H1 (cell line): ENCODE results near the gene MPP3. TPM values are rescaled to one million over a fixed set of nuclear protein-coding genes. Genes with fewer than 3 reads are reported as not detected.

Experiments used
- CTCF ChIA-PET: fragments of 300-600 bp; sonication (Branson Sonifier 250); formaldehyde crosslinking; loops from one replicate; lab custom pipeline; 2021; ENCODE audit not compliant: partially characterized antibody; lab: Charles Lee
- POLR2A ChIA-PET: fragments of 300-600 bp; sonication (Branson Sonifier 250); formaldehyde crosslinking; loops from one replicate; lab custom pipeline; 2021; ENCODE audit warnings: inconsistent platforms; ENCODE audit not compliant: partially characterized antibody; lab: Charles Lee
- DNase-seq, 2 experiments: peaks; one replicate each; pipeline versions ENCODE4 v3.0.0 to v3.0.0-alpha.2; 2010 to 2022; ENCODE audit warnings: low spot score in 2 of 2, low read depth in 1 of 2, mixed read lengths in 1 of 2
- FAIRE-seq: peaks from 2 replicates; lab custom pipeline; 2011; peaks lifted over from hg19 to GRCh38; lab: Jason Lieb, UNC
- H2AFZ ChIP-seq: 2 replicates; pipeline ENCODE4 v1.8.1; 2012; ENCODE audit warnings: low read length, inconsistent platforms
- H2AK5ac ChIP-seq: 2 replicates; pipeline ENCODE4 v1.6.1; 2013; ENCODE audit warnings: low read depth, low read length
- H2BK120ac ChIP-seq: replicated peaks from 2 replicates; pipeline ENCODE3; 2013; ENCODE audit warnings: low read depth, low read length, inconsistent platforms
- H2BK12ac ChIP-seq: 2 replicates; pipeline ENCODE4 v1.6.1; 2013; ENCODE audit warnings: low read depth, low read length
- H2BK15ac ChIP-seq: 2 replicates; pipeline ENCODE4 v1.6.1; 2013; ENCODE audit warnings: low read length
- H2BK20ac ChIP-seq: 2 replicates; pipeline ENCODE4 v1.6.1; 2013; ENCODE audit warnings: low read length
- H2BK5ac ChIP-seq: 2 replicates; pipeline ENCODE4 v1.6.1; 2013; ENCODE audit warnings: low read depth, low read length
- H3K14ac ChIP-seq: 2 replicates; pipeline ENCODE4 v1.6.1; 2013; ENCODE audit warnings: inconsistent platforms; ENCODE audit not compliant: insufficient read length
- H3K18ac ChIP-seq: 2 replicates; pipeline ENCODE4 v1.6.1; 2013; ENCODE audit warnings: low read length; ENCODE audit errors: extremely low read depth
- H3K23ac ChIP-seq: 2 replicates; pipeline ENCODE4 v1.6.1; 2013; ENCODE audit warnings: inconsistent platforms; ENCODE audit not compliant: insufficient read length
- H3K23me2 ChIP-seq: 2 replicates; pipeline ENCODE4 v1.6.1; 2013; ENCODE audit warnings: low read depth, low read length
- H3K27ac ChIP-seq: 2 replicates; pipeline ENCODE4 v1.6.1; 2011; ENCODE audit warnings: low read depth, low read length, inconsistent platforms
- H3K27me3 ChIP-seq, 4 experiments: replicated peaks in 1 of 4; 1 replicate in 1 of 4; 2 replicates in 3 of 4; pipeline versions ENCODE4 v1.6.1 to v1.8.1; 2011 to 2013; ENCODE audit warnings: low read length in 3 of 4, mild to moderate bottlenecking in 3 of 4, inconsistent platforms in 2 of 4, mixed read lengths in 2 of 4, moderate library complexity in 1 of 4; ENCODE audit not compliant: control insufficient read depth in 3 of 4, insufficient read depth in 3 of 4; ENCODE audit errors: extremely low read depth in 1 of 4
- H3K36me3 ChIP-seq, 4 experiments: 2 replicates each; pipeline versions ENCODE4 v1.6.1 to v1.8.1; 2011 to 2013; ENCODE audit warnings: mild to moderate bottlenecking in 4 of 4, low read length in 3 of 4, moderate library complexity in 2 of 4, control low read depth in 1 of 4, inconsistent platforms in 1 of 4; ENCODE audit not compliant: insufficient read depth in 4 of 4, control insufficient read depth in 2 of 4
- H3K4ac ChIP-seq: replicated peaks from 2 replicates; pipeline ENCODE3; 2013; ENCODE audit warnings: low read length, low read depth, mixed read lengths, inconsistent platforms; ENCODE audit not compliant: insufficient read length
- H3K4me1 ChIP-seq, 4 experiments: replicated peaks in 1 of 4; 1 replicate in 1 of 4; 2 replicates in 3 of 4; pipeline versions ENCODE4 v1.6.1 to v1.8.1; 2011 to 2013; ENCODE audit warnings: low read length in 3 of 4, inconsistent platforms in 2 of 4, mixed read lengths in 1 of 4; ENCODE audit not compliant: insufficient read depth in 4 of 4, control insufficient read depth in 3 of 4
- H3K4me2 ChIP-seq, 2 experiments: 2 replicates each; pipeline versions ENCODE4 v1.6.1 to v1.8.1; 2011 to 2013; ENCODE audit warnings: low read depth in 2 of 2, low read length in 2 of 2, control low read depth in 1 of 2, inconsistent platforms in 1 of 2, mild to moderate bottlenecking in 1 of 2; ENCODE audit not compliant: insufficient read depth in 1 of 2
- H3K4me3 ChIP-seq, 4 experiments: fragments of 200-600, 300-600 bp in 1 of 4; sonication (generic), shearing (Covaris generic), sonication (Bioruptor Twin) in 1 of 4; 2 replicates each; pipeline versions ENCODE4 v1.5.1 to v1.8.1; 2011 to 2016; ENCODE audit warnings: low read length in 4 of 4, low read depth in 3 of 4, control low read depth in 2 of 4, inconsistent platforms in 2 of 4, mild to moderate bottlenecking in 2 of 4, mixed read lengths in 1 of 4, moderate library complexity in 1 of 4; ENCODE audit not compliant: insufficient read depth in 2 of 4; ENCODE audit errors: extremely low read depth in 1 of 4
- H3K56ac ChIP-seq: replicated peaks from 2 replicates; pipeline ENCODE3; 2013; ENCODE audit warnings: low read depth, mild to moderate bottlenecking, mixed read lengths, low read length, inconsistent platforms; ENCODE audit not compliant: insufficient read length
- H3K79me1 ChIP-seq: 2 replicates; pipeline ENCODE4 v1.6.1; 2013; ENCODE audit warnings: low read depth, low read length, control low read depth
- H3K79me2 ChIP-seq, 2 experiments: 2 replicates each; pipeline versions ENCODE4 v1.6.1 to v1.8.1; 2012 to 2013; ENCODE audit warnings: low read length in 2 of 2, mild to moderate bottlenecking in 2 of 2, inconsistent platforms in 1 of 2; ENCODE audit not compliant: insufficient read depth in 2 of 2, control insufficient read depth in 1 of 2
- H3K9ac ChIP-seq, 4 experiments: replicated peaks in 1 of 4; 1 replicate in 1 of 4; 2 replicates in 3 of 4; pipeline versions ENCODE4 v1.6.1 to v1.8.1; 2011 to 2013; ENCODE audit warnings: low read depth in 3 of 4, low read length in 3 of 4, control low read depth in 2 of 4, mild to moderate bottlenecking in 2 of 4, moderate library complexity in 2 of 4, inconsistent platforms in 1 of 4; ENCODE audit errors: extremely low read depth in 1 of 4
- H3K9me3 ChIP-seq, 2 experiments: 2 replicates each; pipeline versions ENCODE4 v1.6.1 to v1.8.1; 2012 to 2013; ENCODE audit warnings: mild to moderate bottlenecking in 2 of 2, moderate library complexity in 2 of 2, control low read depth in 1 of 2, inconsistent platforms in 1 of 2, low read depth in 1 of 2, low read length in 1 of 2, mixed read lengths in 1 of 2; ENCODE audit not compliant: insufficient read depth in 2 of 2
- H4K20me1 ChIP-seq, 2 experiments: replicated peaks in 1 of 2; 2 replicates each; pipeline versions ENCODE3 to v1.8.1; 2011 to 2013; ENCODE audit warnings: inconsistent platforms in 2 of 2, low read length in 2 of 2, mild to moderate bottlenecking in 1 of 2; ENCODE audit not compliant: insufficient read depth in 2 of 2, control insufficient read depth in 1 of 2
- H4K5ac ChIP-seq: 2 replicates; pipeline ENCODE4 v1.6.1; 2013; ENCODE audit warnings: low read length, low read depth, mixed read lengths, inconsistent platforms; ENCODE audit not compliant: insufficient read length
- H4K8ac ChIP-seq: 2 replicates; pipeline ENCODE4 v1.8.0; 2013; ENCODE audit warnings: mild to moderate bottlenecking, moderate library complexity, low read length, inconsistent platforms; ENCODE audit not compliant: insufficient read depth; ENCODE audit errors: extremely low read depth
- H4K91ac ChIP-seq: replicated peaks from 2 replicates; pipeline ENCODE3; 2013; ENCODE audit warnings: low read length, mixed read lengths, inconsistent platforms; ENCODE audit not compliant: insufficient read length
- ASH2L ChIP-seq: fragments of 200-600, 300-600 bp; sonication (generic); IDR thresholded peaks from one replicate; pipeline ENCODE4 v1.7.1; 2017; ENCODE audit warnings: low read length
- ATF3 ChIP-seq: IDR thresholded peaks from 2 replicates; pipeline ENCODE4 v1.6.1; 2011; ENCODE audit warnings: low read depth, mild to moderate bottlenecking, low read length; ENCODE audit not compliant: insufficient read depth
- RFX5 ChIP-seq: IDR thresholded peaks from 2 replicates; pipeline ENCODE4 v1.6.1; 2011; ENCODE audit warnings: low read depth, low read length, improper control_type of control experiment, borderline replicate concordance
- WGBS, 2 experiments: shearing (Covaris generic) in 1 of 2; methylation state at CpG; one replicate each; pipeline versions ENCODE4 v1.1.6 to v1.1.7; 2013 to 2015; ENCODE audit warnings: low lambda C conversion rate in 2 of 2, mixed read lengths in 2 of 2, inconsistent platforms in 1 of 2, low coverage in 1 of 2, missing lambda C conversion rate in 1 of 2; ENCODE audit not compliant: insufficient replicate concordance in 2 of 2, insufficient coverage in 1 of 2, insufficient read length in 1 of 2; ENCODE audit errors: extremely low coverage in 1 of 2, missing lambda C conversion rate in 1 of 2; 5-methylcytosine and 5-hydroxymethylcytosine counted together
- polyA plus RNA-seq, 7 experiments: library from polyadenylated mRNA; depleted of rRNA in 3 of 7; stranded (reverse) in 5 of 7; unstranded in 2 of 7; fragments of >200 nt in 5 of 7; fragments of 200-250 nt in 2 of 7; gene quantifications; 1 replicate in 5 of 7; 2 replicates in 1 of 7; 4 replicates in 1 of 7; pipeline versions ENCODE4 v1.2.1 to v1.2.3, GENCODE V29; 2011 to 2013; ENCODE audit warnings: missing spikeins in 2 of 7, mixed read lengths in 2 of 7
- total RNA-seq: library from RNA; stranded (reverse); fragmentation: NEBNext Ultra II Directional; extraction: Animal tissue kit (Norgen Biotek cat#: 25700); gene quantifications from 2 replicates; pipeline ENCODE4 v1.2.1, GENCODE V29; 2021

The MPP3 gene
- total and polyA plus RNA-seq, 2 of the 8 experiments (the other 6 are each of a cell fraction or from before 2014, with no cell fraction given): 3.1 to 6.1 TPM

GRCh38 chr17:43812396-43813265 lies 20.3 kb downstream of the MPP3 start:
- H4K5ac ChIP-seq: no peak overlapping the region
- no peak overlapping the region for H3K27ac ChIP-seq
- POLR2A ChIA-PET: no interaction called here
- no peak overlapping the region for H2AK5ac ChIP-seq
- no peak overlapping the region for H3K9ac ChIP-seq
- no peak overlapping the region for H3K23ac ChIP-seq
- H2BK120ac ChIP-seq: no peak overlapping the region
- no peak overlapping the region for H2BK5ac ChIP-seq
- no peaks in the 10 kb centered on the region for H3K36me3 ChIP-seq
- no peaks in the 10 kb centered on the region for H3K27me3 ChIP-seq
- H3K79me2 ChIP-seq: no peaks in the 10 kb centered on the region
- no peak overlapping the region for H2BK12ac ChIP-seq
- no peak overlapping the region for H2AFZ ChIP-seq
- H4K20me1 ChIP-seq: peaks cover 0 to 1% of the 10 kb centered on the region in 2 experiments
- CTCF ChIA-PET: interaction anchor here (1.1 to 3.1 kb wide), 5 partner anchors 22 to 40 kb away, joined by 3 to 20 read pairs (median 4); partner anchors contain the start of gene CD300LG
- H3K4me3 ChIP-seq: no peak overlapping the region
- H3K4me1 ChIP-seq: peaks cover 0 to 4% (median 1%) of the 10 kb centered on the region in 4 experiments; a peak in 1 of 7 replicates
- 88% methylated on average over 10 of the region's 10 CpGs; no CpG with 5 or more reads in 1 of the 2 experiments for WGBS, 2 experiments
- H3K4ac ChIP-seq: no peak overlapping the region
- H3K14ac ChIP-seq: no peak overlapping the region
- H3K4me2 ChIP-seq: no peak overlapping the region
- DNase-seq (no peak), FAIRE-seq (no peak)
- H4K91ac ChIP-seq: no peak overlapping the region
- H3K9me3 ChIP-seq: no peaks in the 10 kb centered on the region
- H3K79me1 ChIP-seq: no peaks in the 10 kb centered on the region
- no peak overlapping the region for H2BK20ac ChIP-seq
- H3K18ac ChIP-seq: no peak overlapping the region
- no peak overlapping the region for H3K56ac ChIP-seq
- H4K8ac ChIP-seq: no peak overlapping the region
- no peak overlapping the region for H2BK15ac ChIP-seq
- no peaks in the 10 kb centered on the region for H3K23me2 ChIP-seq
- TF ChIP-seq ASH2L: no peak
- TF ChIP-seq ATF3: no peak
- TF ChIP-seq RFX5: no peak
